HG03039 (cell line): ENCODE results near the gene HHATL.

Experiments
- ATAC-seq: cut with Tn5 transposase; IDR thresholded peaks from one replicate; pipeline ENCODE4 v1.9.1; 2021; ENCODE audit warnings: mild to moderate bottlenecking, moderate library complexity; ENCODE audit not compliant: unreplicated experiment

Gene HHATL

DNA sequence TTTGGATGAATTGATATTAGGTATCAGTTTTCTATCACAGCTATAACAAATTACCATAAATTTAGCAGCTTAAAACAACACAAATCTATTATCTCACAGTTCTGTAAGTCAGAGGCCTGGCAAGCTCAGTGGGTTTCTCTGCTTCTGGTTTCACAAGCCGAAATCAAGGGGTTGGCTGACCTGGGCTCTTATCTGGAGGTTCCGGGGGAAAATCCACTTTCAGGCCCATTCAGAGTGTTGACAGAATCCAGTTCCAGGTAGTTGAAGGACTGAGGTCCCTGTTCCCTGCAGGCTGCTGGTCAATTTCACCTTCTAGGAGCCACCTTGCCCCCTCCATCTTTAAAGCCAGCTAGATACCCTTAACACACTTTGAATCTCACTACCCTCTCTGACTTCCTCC is 11.1 kb upstream of the HHATL start:
- no peak for ATAC-seq

DNA sequence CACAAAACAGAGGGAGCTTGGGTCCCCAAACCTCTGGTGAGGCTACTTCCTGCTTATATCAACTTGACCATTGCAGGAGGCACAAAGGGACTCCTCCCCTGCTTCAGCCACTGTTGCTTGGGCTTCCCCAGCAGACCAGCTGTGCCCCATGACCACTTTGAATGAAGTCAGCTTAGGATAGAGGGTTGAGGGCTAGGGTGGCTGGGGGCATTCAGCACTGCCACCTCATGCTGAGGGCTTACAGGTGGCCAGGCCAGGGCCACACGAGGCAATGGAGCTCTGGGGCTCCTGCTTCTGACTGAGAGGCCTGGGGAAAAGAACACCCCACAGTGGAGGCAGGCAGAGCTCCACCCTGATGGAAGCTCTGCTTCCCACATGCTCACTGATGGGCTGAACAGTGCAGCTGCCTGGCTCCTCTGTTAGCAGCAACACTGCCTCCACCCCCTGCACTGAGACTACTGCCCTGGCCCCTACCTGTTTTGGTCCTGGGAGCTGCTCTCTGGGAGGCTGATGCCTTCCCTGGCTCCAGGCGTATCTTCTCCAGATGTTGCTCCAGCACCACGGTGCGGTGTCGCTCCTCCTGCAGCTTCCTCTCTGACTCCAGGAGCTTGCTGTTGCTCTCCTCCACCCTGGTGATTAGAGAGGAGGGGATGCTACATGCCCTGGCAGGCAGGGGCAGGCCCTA is 10.2 kb upstream of the HHATL start:
- ATAC-seq, result no peak

DNA sequence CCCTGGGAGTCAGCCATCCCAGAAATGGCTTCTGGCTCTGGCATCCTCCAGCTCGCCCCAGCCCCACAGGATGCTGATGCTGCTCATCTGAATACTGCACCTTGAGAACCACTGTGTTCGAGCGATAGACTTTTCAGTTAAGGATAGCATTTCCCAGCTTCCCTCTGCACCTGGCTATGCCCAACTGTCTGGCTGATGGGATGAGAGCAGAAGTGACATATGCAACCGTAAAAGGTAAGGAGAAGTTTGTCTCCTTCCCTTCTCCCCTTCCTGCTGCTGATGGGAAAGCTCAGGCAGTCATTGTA is 9.7 kb upstream of the HHATL start:
- ATAC-seq, result no peak

DNA sequence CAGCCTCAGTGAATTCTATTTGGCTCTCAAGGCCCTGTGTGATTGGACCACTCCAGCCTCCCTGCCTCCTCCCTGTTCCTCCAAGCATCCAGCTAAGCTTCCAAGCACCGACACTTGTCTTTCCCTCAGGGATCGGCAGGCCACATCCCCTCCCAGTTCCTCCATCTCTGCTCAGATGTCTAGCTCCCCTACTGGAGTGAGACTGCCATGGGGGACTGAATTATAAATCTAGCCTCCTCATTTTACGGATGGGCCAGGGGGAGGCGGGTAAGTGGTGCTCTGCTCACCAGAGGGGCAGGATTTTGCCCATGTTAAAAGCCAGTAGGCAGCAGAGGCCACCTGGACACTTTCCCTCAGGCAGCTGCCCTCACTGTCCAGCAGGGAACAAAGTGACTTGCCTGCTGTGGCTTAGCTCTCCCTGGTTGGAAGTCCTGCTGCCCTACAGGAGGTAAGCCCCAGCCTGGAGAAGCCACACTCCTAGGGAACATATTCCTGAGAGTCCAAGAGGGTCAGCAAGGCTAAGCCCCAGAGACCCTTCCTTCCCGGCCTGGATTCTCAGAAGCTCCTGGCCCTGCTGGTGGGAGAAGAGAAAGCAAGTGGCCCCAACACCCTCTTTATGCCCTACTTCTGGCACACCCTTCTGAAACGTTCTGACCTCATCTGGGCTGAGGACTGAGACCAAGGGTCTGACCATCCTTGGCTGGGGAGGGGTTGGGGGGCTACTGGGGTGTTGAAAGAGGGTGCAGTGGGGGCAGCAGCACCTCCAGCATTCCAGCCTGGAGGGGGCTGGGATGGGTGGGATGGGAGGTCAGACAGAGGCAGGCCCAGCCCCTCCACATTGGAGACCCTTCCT is 9.1 kb upstream of the HHATL start:
- ATAC-seq, result no peak

DNA sequence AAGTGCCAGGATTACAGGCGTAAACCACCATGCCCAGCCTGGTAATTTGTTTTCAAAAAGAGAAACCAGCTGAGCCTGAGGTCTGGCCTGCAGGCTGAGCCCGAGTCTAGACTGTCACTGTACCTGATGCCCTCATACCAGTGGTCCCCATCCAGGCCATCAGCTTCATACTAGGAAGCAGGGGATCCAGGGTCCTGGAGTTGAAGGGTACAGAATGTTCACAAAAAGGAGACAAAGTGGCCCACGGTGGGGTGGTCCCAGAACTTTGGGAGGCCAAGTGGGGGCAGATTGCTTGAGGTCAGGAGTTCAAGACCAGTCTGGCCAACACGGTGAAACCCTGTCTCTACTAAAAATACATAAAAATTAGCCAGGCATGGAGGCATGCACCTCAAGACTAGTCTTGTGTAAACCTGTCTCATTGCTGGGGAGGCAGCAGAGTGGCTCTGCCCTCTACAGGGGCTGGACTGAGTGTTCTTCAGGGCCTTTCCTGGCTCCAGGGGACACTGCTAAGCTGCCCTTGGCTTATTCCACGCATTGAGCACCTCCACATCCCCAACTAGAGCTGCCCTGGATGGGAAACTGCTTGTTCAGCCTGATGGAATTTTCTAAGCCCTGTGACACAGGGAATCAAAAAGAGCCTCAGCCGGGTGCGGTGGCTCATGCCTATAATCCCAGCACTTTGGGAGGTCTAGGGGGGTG is 7.9 kb upstream of the HHATL start:
- ATAC-seq, result no peak

DNA sequence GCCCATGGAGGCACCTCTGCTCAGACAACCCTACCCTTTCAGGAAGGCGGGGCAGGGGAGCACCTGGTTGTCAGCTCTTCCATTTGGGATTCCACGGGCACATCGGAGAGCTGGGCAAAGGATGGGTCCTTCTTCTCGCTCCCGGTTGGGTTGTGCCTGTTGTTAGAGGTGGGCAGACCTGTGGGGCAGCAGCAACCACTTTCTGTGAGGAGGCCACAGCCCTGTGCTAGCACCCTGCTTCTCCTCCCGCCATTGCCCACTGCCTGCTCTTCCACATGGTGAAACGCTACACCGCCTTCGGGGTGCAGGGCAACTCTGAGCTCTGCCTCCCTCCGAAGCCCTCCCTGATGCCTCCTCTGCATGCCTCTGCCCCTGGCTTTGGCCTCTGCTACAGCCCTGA is 7.0 kb upstream of the HHATL start:
- ATAC-seq, result no peak

DNA sequence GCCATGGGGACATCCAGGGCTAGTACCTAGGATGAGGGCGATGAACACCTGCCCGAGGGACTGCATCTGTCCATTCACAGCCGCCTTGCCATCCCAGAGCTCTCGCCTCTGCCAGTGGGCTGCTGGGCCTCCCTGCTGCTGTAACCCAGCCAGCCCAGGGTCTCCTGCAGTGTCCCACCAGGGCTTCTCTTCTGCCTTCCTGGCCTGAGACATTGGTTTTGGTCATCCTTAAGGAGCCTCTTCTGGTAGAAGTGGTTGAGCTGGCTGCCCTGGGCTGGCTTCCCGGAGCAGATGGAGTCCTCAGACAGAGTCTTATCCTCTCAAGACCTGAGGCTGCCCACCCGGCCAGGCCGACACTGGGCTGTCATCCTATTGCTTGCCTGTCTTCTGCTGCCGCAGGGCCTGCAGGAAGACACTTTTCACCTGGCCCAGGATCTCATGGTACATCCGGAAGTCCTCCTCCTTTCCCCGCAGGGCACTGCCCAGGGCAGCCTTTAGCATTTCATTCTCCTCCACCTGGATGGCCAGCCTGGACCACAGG is 6.1 kb upstream of the HHATL start:
- ATAC-seq, result no peak

DNA sequence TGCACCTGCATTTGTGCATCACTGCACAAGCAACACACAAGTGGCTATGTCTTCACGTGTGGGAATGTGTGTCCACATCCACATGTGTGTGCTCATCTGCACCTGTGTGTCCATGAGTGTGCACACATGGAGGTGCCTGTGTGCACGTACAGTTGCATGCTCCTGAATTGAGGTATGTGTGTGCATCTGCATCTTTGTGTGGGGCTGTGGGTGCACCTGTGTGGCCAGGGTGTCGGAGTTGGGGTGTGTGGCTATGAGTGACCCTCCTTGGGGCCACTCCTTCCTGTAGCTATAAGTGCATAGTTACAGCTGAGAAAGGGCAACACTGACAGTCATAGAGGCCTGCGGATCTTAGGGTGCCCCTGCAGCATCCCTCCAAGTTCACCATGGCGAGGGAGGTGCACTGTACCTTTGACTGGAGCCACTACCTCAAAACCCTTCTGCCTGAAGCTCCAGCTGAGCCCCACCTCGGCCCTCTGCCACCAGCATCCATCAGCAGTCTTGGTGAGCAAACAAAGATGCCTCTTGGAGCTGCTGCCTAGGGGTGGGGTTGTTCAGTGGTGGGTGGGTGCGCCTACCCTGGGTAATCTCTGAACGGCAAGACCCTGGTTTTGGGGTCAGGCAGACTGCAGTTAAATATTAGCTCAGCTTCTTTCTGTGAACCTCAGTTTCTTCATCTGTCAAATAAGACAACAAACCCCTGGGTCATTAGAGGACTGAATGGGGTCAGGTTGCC is 5.2 kb upstream of the HHATL start:
- ATAC-seq, result no peak

DNA sequence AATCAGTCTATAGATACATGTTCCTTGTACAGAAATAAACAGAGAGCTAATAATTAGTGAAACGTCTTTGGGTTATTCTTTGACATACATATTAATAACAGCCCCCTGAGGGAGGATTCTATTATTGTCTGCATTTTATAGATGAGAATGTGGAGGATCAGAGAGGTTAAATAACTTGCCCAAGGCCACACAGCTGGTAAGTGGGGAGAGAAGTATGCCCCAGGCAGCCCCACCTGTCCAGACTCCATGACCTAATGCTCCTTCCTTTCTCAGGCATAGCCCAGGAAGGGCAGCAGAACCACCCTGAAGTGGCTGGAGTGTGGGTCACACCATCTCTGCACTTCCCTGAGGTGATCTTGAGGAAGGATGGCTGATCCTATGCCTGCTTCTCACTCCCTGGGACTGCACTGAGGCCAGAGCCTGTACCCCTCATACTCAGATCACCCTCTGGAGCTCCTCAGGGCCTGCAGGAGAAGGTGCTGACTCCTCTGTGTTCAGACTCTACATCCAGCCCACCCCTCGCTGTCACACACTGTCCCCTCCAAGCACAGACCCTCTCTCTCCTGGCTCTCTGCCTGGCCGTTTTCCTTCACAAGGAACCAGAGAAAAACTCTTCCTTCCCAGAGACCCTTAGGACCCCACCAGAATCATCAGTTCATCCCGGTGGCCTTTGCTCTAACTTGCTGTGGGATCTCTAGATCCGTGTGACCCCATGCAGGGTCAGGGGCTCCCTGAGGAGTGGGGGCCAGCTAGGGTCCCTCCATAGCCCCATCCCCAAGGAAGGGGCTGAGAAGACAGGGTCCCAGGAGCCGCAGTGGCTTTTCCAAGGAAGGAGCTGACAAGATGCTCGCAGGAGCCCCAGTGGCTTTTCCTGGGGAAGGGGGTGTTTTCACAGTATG is 4.4 kb upstream of the HHATL start:
- no peak for ATAC-seq

DNA sequence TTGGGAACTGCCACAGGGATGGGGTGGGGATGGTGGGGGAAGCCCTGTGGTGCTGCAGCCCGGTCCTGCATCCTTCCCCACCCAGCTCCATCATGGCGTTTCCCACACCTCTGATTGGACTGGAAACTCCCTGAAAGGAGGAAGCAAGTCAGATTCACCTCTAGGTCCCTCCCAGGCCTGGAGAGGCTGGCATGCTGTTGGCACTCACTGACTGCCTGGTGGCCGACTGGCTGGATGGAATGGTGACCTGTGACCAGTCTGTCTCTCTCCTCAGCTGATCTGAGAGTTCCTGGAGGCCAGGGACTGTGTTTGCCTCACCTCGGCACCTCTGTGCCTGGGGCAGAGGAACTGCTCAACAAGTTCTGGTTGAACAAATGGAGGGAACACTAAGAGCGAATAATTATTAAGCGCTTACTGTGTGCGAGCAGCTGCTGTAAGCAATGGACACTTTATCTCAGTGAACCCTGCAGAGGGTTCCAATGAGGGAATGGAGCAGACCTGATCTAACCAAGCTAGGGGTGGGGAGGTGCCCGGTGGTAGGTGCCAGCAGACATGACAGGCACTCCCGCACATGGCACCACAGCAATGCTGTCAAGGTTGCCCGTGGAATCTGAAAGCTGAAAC is 3.5 kb upstream of the HHATL start:
- ATAC-seq, result no peak

DNA sequence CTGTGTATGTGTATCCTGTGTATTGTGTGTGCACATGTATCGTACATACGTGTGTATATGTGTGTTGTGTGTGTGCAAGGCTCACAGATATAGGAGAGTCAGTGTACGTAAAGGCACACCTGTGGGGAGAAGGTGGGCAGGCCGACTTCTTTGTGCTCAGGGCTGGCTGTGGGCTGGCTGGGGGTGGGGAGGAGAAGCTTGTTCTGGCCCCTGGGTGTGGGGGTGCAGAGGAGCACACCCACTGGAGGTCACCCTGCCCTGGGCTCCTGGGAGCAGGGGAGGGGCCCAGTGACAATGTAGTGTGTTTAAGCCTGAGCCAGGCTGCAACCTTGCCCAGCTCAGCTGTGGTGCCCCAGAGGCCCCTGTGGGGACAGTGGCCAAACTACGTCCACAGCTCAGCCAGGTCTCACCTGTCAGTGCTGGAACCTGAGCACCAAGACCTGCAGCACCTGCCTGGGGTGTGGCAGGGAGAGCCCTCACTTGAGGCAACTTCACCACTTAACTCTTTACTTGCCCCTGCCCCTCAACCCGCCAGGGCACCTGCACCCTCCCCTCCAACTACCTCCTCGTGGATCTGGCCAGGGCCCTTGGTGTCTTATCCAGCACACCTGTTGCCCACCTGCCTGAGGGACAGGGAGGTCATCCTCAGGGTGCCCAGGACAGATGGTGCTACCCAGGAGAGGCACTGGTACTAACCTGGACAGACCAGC is 2.6 kb upstream of the HHATL start:
- no peak for ATAC-seq

DNA sequence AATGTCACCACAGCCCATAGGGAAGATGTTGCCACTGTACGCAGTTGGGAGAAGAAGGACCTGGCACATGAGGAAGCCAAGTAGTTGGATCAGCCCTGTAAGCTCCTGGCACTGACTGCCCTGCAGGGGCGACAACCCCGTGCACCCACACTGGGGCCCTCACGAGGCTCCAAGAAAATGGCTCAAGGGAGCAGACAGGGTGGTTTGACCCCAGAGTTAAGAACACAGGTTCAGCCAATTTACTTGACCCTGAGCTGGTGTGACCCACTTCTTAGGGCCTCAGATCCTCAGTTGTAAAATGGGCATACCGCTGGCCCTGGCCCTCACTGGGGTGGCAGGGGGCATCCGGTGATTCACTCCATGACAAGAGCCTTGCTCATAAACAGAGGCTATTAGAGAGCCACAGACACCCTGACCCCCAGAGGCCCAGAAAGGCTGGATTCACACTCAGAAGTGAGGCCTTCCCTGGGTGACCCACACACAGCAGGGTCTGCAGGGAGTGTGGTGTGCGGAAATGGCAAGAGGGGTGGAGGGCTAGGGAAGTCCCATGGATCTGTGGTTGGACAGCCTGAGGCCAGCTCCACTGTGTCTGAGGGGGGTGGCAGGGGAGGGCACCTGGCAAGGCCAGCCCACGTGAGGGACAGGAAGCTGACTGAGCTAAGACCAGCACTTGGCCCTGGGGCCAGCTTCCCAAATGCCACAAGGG is 1.7 kb upstream of the HHATL start:
- ATAC-seq, result no peak

DNA sequence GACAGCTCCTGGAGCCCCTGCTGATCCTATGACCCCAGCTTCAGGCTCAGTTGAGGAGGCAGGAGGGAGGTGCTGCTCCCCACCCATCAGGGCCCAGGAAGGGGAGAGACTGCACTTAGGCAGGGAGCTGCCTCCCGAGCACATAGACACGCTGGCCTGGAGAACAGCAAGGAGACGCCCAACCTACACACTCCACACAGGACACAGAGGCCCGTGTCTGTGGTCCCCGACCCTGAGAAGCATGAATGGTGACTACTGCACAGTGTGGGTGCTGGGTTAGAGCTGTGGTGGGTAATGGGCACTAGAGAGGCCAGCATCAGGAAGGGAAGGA is 1.1 kb upstream of the HHATL start:
- ATAC-seq, result no peak

DNA sequence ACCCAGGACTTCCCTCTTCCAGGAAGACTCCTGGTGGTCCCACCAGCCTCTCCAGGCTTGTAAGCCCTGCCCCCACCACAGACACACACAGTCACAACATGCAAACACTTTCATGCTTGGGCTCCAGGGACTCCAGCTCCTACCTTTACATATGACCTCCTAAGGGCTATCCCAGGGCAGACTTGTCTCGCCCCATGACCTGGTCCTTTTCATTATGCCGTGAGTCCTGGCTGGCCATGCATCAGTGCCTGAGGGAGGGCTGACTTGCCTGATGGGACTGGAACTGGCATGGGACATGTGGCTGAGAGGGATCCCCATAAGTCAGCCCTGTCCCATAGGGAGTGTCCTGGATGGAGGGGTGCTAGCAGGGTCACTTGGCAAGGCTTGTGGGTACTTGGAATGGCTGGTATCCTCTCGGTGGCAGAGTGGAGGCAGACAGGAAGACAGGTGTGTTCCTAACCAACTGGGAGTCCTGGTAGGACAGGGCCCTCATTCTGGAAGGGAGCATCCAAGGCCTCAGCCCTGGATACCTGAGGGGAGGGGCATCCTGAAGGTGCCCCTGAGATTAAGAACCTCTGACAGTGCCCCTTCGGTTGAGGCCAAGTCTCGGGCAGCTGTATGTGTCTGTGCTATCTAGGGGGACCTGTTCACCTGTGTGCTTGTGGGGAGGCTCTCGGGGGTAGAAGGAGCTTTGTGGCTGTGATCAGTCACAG is 540 bp upstream of the HHATL start:
- ATAC-seq, result no peak

DNA sequence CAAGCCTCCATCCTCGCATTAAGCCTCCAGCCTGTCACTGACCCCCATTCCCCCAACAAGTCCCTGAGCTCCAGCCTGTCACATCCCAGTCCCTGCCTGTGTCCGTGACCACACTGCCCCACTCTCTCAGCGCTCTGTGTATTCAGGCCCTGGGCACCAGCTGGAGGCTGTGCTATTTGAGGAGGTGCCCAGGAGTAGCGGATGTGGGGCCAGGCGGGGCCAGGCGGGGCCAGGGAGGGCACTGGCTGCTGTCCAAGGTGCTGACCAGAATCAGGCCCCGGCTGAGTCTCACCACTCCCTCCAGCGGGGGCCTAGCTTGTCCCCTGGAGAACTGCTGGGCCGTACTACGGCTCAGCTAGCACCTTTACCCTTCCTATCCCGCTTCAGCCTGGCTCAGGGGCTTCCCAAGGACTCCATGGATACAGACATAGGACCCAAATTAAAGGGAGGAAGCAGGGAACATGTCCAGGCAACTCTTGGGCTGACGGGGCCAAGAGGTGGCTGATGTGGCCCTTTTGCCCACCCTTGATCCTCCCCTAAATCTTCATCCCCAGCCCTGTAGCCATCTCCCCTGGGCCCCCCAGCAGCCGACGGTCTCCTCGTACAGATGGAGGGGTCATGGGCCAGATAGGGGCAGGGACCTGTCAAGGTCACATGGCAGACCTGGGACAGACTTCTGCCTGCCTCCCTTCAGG is 1.1 kb downstream of the HHATL start:
- ATAC-seq, result no peak

DNA sequence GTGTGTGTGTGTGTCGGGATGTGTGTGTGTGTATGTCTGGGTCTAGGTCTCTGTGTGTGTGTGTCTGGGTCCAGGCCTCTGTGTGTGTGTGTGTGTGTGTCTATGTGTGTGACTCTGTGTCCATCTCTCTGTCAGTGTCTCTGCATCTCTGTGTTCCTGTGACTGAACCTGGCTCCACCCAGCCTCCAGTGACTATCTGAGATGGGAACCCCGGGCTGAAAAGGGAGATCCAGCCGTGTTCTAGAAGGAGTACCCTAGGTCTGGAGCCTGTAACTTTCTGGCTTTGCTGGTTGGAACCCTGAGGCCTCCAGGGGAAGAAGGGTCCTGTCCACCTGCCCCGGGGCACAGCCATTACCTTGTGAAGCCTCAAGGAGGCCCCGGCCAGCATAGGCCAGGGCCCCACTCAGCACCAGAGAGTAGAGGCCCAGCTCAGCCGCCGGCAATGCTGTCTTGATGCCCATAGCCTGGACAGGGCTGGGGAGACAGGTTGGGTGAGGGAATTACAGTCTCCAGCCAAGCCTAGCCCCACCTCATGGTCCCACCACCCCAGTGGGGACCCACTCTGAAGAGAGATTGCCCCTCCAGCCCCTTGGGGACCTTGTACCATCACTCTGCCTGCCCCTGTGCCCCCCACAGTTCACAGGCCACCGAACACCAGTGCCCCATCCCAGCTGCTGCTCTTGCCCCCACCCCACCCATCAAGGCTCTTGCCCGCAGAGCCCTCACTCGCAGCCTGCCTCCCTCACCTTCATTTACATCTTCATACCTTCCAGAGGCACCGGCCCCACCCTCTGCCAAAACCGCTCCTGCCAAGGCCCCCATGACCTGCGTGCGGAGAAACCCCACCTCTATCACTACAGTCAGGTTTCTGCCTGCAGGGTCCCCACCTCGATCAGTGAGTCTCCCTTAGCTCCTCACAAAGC is 2.0 kb downstream of the HHATL start:
- no peak for ATAC-seq
